ENCODE data around the gene ALOX15B. TPM values are rescaled to one million over a fixed set of nuclear protein-coding genes. Genes with fewer than 3 reads are reported as not detected.

The ALOX15B gene
- polyA plus RNA-seq, 1 donor from 2014 or later: not detected

GRCh38 chr17:8073627-8074484 is 35.0 kb downstream of the ALOX15B start:
- peak; percentile 69 for TF ChIP-seq CTCF (IDR thresholded peaks at IDR 0.05; ENCODE audit: poor library complexity, severe bottlenecking)
- no peak for TF ChIP-seq POLR2AphosphoS5 (IDR thresholded peaks at IDR 0.05)
- TF ChIP-seq RAD21 (conservative IDR thresholded peaks at IDR 0.05): peak; percentile 24
- H3K27ac ChIP-seq (ENCODE audit: low read length): no peak overlapping the region
- H4K20me1 ChIP-seq (ENCODE audit: insufficient read depth): no peaks in the 10 kb centered on the region
- H2AFZ ChIP-seq (ENCODE audit: low read depth, low read length): no peak overlapping the region
- H3K36me3 ChIP-seq (ENCODE audit: insufficient read depth, low read length): no peaks in the 10 kb centered on the region
- H3F3A ChIP-seq (ENCODE audit: insufficient read depth, low read length, poor library complexity, severe bottlenecking): no peaks in the 10 kb centered on the region
- H3K27me3 ChIP-seq (ENCODE audit: insufficient read depth, low read depth, low read length): peaks cover 79% of the 10 kb centered on the region
- H3K4me3 ChIP-seq (ENCODE audit: low read length): peak overlapping the region; percentile 30
- H3K4me2 ChIP-seq (ENCODE audit: low read length): no peak overlapping the region
- H3K9me2 ChIP-seq (ENCODE audit: insufficient read depth, low read length): no peaks in the 10 kb centered on the region
- no peak overlapping the region for H3K9ac ChIP-seq (ENCODE audit: low read length)
- no peaks in the 10 kb centered on the region for H3K9me3 ChIP-seq (ENCODE audit: low read length)
- H3K79me2 ChIP-seq (replicated peaks; ENCODE audit: insufficient read depth, low read length): no peaks in the 10 kb centered on the region

- Histone ChIP-seq H3K9me2 (ENCODE audit: insufficient read depth, low read length) (no peaks in the 10 kb centered on the region), H3K79me2 (replicated peaks; ENCODE audit: insufficient read depth, low read length) (no peaks in the 10 kb centered on the region), H3F3A (ENCODE audit: insufficient read depth, low read length, poor library complexity, severe bottlenecking) (no peaks in the 10 kb centered on the region), H2AFZ (ENCODE audit: low read depth, low read length) (no peak overlapping the region), H3K9ac (ENCODE audit: low read length) (no peak overlapping the region), H3K27me3 (ENCODE audit: insufficient read depth, low read depth, low read length) (peaks cover 86% of the 10 kb centered on the region), H3K4me3 (ENCODE audit: low read length) (no peak overlapping the region), H3K27ac (ENCODE audit: low read length) (no peak overlapping the region), H4K20me1 (ENCODE audit: insufficient read depth) (no peaks in the 10 kb centered on the region), H3K36me3 (ENCODE audit: insufficient read depth, low read length) (no peaks in the 10 kb centered on the region), H3K9me3 (ENCODE audit: low read length) (no peaks in the 10 kb centered on the region), H3K4me2 (ENCODE audit: low read length) (no peak overlapping the region)
- TF ChIP-seq REST (IDR thresholded peaks at IDR 0.05; ENCODE audit: borderline replicate concordance): no peak
- TF ChIP-seq MXI1 (conservative IDR thresholded peaks at IDR 0.05; ENCODE audit: poor library complexity, severe bottlenecking): no peak
- TF ChIP-seq EP300 (conservative IDR thresholded peaks at IDR 0.05; ENCODE audit: poor library complexity, severe bottlenecking): no peak
- TF ChIP-seq RAD21 (conservative IDR thresholded peaks at IDR 0.05): no peak
- TF ChIP-seq CTCF (IDR thresholded peaks at IDR 0.05; ENCODE audit: poor library complexity, severe bottlenecking): no peak
- no peak for TF ChIP-seq TAF1 (IDR thresholded peaks at IDR 0.05; ENCODE audit: low read depth)
- TF ChIP-seq SMC3 (conservative IDR thresholded peaks at IDR 0.05; ENCODE audit: poor library complexity): no peak
- no peak for TF ChIP-seq EZH2 (IDR thresholded peaks at IDR 0.05; ENCODE audit: borderline replicate concordance, insufficient read depth, low read length, poor library complexity, severe bottlenecking)
- TF ChIP-seq POLR2AphosphoS5 (IDR thresholded peaks at IDR 0.05): no peak
These were observed 35.7 kb downstream of the ALOX15B start for GRCh38 chr17:8074554-8074953.

Data from neural cell (in vitro differentiated cells).